Activated T-cell treated with anti-CD3 and anti-CD28 coated beads for 48 hours (primary cell): ENCODE results near the gene PIH1D2.
"Not testable (repeated sequence)": the region's sequence is repeated elsewhere in the genome, so short reads cannot be mapped to it uniquely, and the experiment has no call there.

Experiments
- DNase-seq: peaks from one replicate; pipeline ENCODE4 v3.0.0-alpha.2; 2020; ENCODE audit warnings: low read depth

PIH1D2 gene, protein sequence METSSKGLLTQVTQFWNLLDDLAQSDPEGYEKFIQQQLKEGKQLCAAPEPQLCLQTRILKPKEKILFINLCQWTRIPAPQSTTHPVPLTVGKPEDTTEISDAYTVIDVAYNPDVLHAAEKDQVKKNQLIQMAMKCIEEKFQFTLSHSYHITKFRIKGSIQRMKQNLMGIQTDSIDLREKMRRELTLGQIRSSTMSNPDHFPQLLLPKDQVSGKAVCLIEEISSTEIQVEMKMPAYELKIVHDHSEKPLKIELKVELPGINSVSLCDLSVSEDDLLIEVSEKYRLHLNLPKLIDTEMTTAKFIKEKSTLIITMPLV

DNA sequence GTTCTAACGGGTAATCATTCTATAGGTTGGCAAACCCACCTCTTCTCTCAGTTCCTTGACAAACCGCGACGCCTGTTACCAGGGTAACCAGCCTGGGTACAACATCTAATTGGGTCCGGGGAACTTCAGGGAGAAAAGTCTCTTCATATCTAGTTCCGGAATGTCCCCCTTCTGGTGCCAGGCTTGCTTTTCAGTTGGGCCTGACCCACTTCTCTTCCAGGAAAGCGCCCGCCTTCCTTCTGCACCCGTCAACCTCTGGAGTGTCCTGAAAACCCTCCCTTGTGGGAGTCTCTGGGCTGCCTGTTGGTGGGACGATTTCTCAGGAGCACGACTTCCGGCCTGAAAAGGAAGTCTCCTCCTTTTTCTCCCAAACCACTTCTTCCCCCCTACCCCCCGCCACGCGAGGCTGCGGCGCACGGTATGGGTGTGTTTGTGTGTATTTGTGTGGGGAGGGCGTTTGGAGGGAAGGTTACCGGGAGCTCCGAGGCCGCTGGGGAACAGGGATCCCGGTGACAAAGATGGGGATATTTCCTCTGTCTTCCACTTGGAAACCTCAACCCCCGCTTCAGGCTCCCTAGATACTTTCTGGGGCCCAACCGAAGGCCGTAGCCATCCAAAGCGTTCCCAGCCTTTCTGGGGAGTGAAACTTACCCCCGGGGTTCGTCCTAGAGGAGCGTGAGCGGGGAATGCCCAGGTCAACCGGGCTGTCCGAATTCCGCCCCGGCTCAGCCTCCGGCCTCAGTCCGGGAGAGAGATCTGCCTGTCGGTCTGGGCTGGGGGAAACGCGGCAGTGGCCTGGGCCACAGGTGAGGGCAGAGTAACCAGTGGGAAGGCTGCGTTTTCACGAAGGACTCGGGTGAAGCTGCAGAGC, at the start of gene PIH1D2, which contains the start of gene NKAPD1:
PIH1D2 (minus strand) TSS at position 77 of the 871 bp plus-strand sequence. CDS start 843 bp downstream, outside the sequence.
NKAPD1 (plus strand) TSS at position 359 of the 871 bp plus-strand sequence. CDS start 1,276 bp downstream, outside the sequence.
- DNase-seq, result peak; percentile 67

- no peak for DNase-seq
Measured at GRCh38 chr11:112123129-112123528, 49.3 kb upstream of the PIH1D2 start.

DNA sequence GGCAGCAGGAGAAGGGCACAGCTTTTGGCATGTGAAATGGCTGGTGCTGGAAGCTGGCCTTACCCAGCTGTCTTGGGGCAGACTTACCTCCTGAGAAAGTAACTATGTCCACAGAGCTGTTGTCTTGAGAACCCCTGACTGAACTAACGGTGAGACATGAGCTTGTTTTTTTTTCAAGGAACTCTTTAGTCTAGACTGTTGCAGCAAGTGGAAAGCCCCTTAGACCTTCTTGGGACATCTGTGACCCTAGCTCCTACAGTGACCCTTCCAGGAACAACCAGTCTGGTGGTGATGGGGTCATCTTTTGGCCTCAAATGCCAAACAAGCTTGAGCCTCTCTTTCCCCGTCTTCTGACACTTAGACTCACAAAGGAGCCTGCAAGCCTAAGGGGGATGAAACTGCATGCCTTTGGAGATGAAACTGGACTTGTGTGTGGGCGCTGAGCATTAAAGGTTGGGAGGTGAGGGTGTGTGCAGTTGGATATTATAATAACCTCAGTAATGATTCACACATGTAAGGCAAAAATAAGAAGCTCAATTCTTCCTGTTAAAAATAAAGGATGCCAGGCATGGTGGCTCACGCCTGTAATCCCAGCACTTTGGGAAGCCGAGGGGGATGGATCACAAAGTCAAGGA, 48.3 kb upstream of the PIH1D2 start:
- no peak for DNase-seq

DNA sequence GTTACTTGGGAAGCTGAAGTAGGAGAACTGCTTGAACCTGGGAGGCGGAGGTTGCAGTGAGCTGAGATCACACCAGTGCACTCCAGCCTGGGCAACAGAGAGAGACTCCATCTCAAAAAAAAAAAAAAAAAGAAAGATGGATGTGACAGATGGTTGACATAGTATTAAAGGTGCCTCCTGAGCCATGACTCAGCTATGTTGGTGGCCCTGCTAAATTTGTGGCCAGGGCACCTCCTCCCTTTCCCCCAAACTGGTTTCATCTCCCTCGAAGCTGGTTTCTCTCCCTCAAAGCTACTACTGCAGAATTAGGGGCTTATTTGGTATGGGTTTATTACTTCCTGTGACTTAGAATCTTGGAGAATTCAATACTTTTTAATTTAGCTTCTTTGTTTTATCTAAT, 44.4 kb upstream of the PIH1D2 start:
- no peak for DNase-seq

DNA sequence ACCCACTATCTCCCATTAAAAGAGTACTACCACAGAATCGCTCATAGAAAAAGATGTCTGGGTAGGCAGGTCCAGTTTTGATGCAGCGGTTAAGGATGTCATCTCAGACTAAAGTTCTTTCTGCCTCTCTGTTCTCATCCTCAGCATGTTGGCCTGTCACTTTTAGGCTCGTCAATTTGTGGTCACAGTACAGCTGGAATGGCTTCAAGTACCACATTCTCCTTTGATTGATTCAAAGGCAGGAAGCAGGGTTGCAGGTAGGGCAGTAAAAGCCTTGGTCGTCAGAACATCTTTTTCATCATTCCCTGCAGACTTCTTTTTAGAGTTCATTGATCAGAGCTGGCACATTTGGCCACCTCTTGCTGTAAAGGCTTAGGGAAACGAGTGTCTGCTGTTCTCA, 41.6 kb upstream of the PIH1D2 start:
- DNase-seq, result no peak

GRCh38 chr11:112114460-112114859, 40.6 kb upstream of the PIH1D2 start:
- DNase-seq, result no peak

- DNase-seq, result no peak
Measured at GRCh38 chr11:112113539-112114457, 40.0 kb upstream of the PIH1D2 start.

DNA sequence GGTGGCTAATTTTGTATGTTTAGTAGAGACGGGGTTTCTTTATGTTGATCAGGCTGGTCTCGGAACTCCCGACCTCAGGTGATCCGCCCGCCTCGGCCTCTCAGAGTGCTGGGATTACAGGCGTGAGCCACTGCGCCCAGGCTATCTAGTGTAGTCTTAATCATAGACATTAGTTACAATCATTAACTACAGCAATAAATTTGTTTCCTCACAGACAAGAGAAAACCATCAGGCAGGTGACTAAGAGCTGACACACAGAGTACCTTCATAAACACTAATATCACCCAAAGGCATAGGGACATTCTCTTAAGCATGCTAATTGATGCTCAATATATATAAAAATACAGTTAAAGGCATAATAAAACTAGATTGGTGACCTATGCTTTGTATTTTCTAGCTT, 32.3 kb upstream of the PIH1D2 start:
- DNase-seq, result no peak

GRCh38 chr11:112103446-112103845, 29.6 kb upstream of the PIH1D2 start:
- DNase-seq, result no peak

DNA sequence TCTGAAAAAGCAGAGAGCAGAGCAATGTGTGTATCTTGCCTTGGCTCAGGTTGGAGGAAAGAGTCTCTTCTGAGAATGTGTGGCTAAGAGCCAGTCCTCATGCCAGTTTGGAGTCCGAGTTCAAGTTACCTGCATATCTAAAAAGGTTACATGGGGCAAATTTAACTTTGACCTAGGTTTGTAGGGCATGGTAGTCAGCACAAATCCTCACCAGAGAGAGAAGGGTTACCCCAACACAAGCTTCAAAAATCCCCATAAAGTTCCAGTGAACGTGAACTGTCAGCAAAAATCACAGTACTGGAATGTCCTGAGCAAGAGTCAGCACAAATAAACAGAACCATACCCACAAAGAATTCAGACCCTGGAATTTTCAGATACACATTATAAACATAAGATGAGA, 26.6 kb upstream of the PIH1D2 start:
- DNase-seq, result no peak

DNA sequence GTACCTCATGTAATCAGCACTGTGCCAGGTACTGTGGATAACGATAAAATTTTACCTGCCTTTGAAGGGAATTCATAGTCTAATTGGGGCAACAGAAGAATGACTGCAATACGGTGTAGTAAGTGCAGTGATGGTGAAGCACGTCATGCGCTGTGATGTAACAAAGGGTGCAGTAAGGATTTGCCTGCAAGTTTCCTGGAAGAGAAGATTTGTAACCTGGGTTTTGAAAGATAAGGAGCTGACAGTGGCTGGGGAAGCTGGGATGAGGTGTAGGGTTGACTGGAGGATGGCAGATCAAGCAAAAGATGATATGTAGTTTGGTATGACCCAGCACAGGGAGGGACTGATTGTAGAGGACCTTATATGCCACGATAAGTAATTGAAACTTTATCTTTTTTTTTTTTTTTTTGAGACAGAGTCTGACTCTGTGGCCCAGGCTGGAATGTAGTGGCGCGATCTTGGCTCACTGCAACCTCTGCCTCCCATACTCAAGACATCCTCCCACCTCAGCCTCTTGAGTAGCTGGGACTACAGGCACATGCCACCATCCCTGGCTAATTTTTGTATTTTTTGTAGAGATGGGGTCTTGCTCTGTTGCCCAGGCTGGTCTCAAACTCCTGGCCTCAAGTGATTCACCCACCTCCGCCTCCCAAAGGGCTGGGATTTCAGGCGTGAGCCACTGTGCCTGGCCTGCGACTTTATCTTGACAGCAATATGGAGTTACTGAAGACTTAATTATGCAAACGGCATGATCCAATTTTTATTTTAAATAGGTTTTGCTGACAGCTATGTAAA, 24.1 kb upstream of the PIH1D2 start:
- DNase-seq, result no peak

DNA sequence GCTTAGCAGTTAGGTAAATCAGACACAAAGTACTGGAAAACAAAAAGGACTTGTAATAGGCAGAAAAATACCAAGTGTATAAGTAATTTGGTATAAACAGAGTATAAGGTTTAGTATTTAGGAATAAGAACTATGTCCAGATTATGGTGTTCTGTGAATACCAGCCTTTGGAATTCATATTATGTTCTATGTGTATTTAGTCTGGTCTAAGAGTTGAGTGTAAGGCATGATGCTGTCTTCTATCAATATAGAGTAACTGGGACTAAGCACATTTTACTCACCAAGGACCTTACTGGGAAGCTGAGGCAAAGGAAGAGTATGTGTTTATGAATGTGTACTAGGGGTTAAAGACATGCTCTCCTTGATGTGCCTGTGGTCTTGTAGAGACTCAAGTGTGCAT, 22.4 kb upstream of the PIH1D2 start:
- DNase-seq, result no peak

DNA sequence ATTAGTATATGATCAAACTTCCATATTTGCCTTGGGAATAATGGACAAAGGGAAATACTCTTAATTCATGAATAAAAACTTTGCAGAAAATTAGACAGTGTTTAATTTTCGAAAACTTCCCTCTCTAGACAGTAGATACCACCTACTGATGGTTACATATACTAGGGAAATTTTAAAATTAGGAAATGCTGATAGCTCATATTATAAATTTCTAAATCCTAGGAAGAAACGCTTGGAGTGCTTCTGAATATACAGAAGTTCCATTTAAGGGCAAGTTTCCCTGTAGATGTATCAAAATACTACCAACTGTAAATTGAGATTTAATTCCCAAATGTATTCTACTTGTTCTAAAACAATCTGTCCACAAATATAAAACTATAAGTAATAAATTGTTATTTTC, 21.5 kb upstream of the PIH1D2 start:
- DNase-seq, result not testable (repeated sequence)

DNA sequence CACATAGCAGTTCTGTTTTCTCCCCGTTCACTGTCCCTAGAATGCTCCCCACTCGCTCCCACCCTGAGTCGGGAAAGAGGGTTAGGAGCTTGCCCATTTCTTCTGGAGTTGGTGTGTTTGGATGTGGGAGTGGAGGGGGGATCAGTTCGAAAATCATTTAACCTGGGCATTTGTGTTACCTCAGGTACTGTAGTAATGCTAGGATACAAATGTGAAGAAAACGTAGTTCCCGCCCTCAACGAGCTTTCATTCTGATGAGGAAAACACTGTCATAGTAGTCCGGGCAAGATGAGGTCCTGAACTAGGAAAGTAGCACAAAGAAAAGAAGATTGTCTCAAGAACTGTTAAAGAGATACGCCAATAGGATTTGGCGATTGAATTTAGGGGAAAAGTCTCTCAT, 13.4 kb upstream of the PIH1D2 start:
- DNase-seq, result no peak

DNA sequence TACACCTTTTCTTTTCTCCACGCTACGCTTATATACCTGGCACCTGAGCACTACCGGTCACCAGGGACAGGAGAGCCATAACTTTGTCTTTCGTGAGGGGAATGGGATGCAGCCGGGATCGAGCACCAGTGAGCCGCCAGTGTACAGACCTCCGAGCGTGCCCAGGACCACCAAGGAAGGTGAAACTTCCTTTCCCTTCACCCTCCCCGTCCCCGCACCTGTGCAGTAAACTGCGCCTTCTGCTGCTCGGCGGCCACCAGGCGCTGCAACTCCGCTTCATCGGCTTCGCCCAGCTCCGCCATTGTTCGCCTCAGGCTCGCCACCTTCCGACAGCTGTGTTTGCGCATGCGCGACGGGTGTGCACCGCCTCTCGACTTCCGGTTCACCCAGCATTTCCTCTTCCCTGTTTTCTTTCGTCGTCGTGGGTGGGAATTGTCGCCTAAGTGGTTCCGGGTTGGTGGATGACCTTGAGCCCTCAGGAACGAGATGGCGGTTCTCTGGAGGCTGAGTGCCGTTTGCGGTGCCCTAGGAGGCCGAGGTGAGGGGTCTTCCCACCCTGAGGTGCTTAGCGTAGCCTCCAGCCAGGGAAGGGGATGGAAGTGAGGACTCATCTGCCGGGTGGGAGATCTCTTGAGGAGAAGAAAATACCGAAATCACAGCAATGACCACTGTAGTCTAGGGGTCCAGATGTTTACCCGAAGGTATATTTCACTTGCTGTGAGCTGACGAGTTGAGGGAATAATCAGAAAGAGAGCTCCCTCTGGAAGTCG, 12.8 kb upstream of the PIH1D2 start, which contains the start of the genes SDHD and TIMM8B:
SDHD (plus strand) TSS at position 452 of the 770 bp plus-strand sequence; CDS start at position 487, 35 bp downstream.
TIMM8B (minus strand) TSS at position 335 of the 770 bp plus-strand sequence; CDS start at position 302, 33 bp downstream.
- peak; percentile 90 for DNase-seq

DNA sequence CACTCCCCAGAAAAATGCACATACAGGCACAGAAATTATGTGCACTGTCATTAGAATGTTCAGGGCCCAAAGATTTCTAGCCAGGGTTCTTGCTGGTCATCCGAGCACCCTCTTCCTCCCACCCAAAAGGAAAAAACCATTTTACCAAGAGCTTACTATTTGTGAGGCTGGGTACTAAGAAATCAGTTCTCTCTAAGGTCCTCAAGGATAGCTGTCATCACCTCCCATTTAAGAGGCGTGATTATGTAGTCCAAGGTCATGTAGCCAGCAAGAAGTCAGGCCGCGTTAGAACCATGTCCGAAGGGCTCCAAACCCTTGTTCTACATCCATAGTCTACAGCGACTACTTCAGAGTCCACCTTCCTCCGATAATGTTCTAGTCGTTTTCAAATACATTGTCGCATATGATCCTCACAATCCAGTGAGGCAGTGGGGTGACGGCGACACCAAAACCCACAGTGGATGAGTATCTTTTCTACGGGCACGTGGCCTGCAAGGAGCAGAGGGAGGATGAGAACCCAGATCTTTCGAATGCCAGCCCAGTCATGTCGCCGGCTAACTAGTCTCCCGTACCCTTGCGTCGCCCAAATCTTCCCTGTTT, 12.1 kb upstream of the PIH1D2 start:
- DNase-seq, result peak; percentile 31

GRCh38 chr11:112082729-112083128, 8.9 kb upstream of the PIH1D2 start:
- DNase-seq, result no peak

DNA sequence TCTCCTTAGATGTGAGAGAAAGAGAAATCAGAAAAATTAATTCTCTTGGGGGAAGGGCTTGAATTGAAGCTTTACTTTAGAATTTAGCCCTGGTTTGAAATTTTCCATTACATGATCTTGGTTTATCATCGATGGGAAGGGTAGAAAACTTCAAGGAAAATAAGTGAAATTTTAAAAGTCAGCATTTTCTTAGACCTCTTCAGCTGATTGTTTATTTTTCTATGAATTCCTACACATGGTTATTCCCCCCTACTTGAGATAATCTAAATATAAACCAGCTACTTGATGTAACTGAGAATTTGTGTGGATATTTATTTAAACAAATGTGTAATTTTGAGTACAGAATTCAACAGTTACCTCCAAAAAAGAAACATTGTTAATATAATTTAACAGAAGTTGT, 10.9 kb downstream of the PIH1D2 start:
- DNase-seq, result no peak

GRCh38 chr11:112058103-112058502, 15.7 kb downstream of the PIH1D2 start:
- DNase-seq, result no peak
